Endothelial cell of umbilical vein (primary cell): ENCODE results near the gene RNLS.

Source experiments
- GATA2 ChIP-seq: IDR thresholded peaks from 2 replicates; pipeline ENCODE4 v1.7.0; 2011; ENCODE audit warnings: low read depth, mild to moderate bottlenecking, moderate library complexity, mixed read lengths, low read length; ENCODE audit not compliant: insufficient read length, insufficient read depth
- POLR2AphosphoS5 ChIP-seq: IDR thresholded peaks from 2 replicates; pipeline ENCODE4 v1.6.1; 2012; ENCODE audit warnings: low read depth, mild to moderate bottlenecking, control low read depth, low read length, moderate library complexity; ENCODE audit not compliant: insufficient read depth
- TF ChIP-seq, protein P1 (sequence below), 2 donors: IDR thresholded peaks; 1 replicate in 1 of 2; 2 replicates in 1 of 2; pipeline ENCODE4 v1.5.1; 2011; ENCODE audit warnings: low read length in 2 of 2, mild to moderate bottlenecking in 2 of 2, moderate library complexity in 2 of 2, control low read depth in 1 of 2, inconsistent platforms in 1 of 2, low read depth in 1 of 2; ENCODE audit not compliant: insufficient read depth in 1 of 2; ENCODE audit errors: extremely low read depth in 1 of 2

DNA sequence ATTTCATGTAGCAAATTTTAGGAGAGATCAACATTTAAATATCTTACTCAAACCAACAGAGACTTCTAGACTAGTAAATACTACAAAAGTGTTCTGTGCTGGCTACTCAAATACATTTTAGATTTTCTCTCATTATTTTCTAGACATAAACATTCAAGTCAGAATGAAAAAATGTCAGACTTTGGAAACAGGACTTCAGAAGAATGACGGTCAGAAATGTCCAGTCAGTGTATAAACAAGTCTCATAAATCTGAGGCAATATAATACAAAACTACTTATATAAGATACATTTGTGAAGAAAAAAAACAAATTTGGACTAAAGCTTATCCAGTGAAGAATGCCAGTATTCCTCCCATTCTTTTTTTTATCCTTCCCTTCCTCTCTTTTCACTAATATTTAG, 25.9 kb downstream of the RNLS start:
- TF ChIP-seq, protein P1, sequence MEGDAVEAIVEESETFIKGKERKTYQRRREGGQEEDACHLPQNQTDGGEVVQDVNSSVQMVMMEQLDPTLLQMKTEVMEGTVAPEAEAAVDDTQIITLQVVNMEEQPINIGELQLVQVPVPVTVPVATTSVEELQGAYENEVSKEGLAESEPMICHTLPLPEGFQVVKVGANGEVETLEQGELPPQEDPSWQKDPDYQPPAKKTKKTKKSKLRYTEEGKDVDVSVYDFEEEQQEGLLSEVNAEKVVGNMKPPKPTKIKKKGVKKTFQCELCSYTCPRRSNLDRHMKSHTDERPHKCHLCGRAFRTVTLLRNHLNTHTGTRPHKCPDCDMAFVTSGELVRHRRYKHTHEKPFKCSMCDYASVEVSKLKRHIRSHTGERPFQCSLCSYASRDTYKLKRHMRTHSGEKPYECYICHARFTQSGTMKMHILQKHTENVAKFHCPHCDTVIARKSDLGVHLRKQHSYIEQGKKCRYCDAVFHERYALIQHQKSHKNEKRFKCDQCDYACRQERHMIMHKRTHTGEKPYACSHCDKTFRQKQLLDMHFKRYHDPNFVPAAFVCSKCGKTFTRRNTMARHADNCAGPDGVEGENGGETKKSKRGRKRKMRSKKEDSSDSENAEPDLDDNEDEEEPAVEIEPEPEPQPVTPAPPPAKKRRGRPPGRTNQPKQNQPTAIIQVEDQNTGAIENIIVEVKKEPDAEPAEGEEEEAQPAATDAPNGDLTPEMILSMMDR (IDR thresholded peaks at IDR 0.05; ENCODE audit: extremely low read depth in 1 of 2, insufficient read depth in 1 of 2, low read depth in 1 of 2, low read length in 2 of 2), result no peak
- TF ChIP-seq POLR2AphosphoS5 (no peak), GATA2 (no peak)
